Keratinocyte (primary cell): ENCODE data around the gene FRMPD2.

Source experiments
- EZH2 ChIP-seq: IDR thresholded peaks from one replicate; pipeline ENCODE4 v1.6.1; 2012; ENCODE audit warnings: inconsistent platforms, mild to moderate bottlenecking, low read length, moderate library complexity
- TF ChIP-seq, protein P1 (sequence below), 3 experiments: IDR thresholded peaks in 1 of 3; conservative IDR thresholded peaks in 1 of 3; optimal IDR thresholded peaks in 1 of 3; 2 replicates in 2 of 3; 3 replicates in 1 of 3; pipeline versions ENCODE3 to v1.5.1; 2011; ENCODE audit warnings: low read length in 3 of 3, mild to moderate bottlenecking in 3 of 3, moderate library complexity in 2 of 3, control low read depth in 1 of 3, inconsistent platforms in 1 of 3; ENCODE audit not compliant: insufficient read depth in 2 of 3; ENCODE audit errors: extremely low read depth in 1 of 3

DNA sequence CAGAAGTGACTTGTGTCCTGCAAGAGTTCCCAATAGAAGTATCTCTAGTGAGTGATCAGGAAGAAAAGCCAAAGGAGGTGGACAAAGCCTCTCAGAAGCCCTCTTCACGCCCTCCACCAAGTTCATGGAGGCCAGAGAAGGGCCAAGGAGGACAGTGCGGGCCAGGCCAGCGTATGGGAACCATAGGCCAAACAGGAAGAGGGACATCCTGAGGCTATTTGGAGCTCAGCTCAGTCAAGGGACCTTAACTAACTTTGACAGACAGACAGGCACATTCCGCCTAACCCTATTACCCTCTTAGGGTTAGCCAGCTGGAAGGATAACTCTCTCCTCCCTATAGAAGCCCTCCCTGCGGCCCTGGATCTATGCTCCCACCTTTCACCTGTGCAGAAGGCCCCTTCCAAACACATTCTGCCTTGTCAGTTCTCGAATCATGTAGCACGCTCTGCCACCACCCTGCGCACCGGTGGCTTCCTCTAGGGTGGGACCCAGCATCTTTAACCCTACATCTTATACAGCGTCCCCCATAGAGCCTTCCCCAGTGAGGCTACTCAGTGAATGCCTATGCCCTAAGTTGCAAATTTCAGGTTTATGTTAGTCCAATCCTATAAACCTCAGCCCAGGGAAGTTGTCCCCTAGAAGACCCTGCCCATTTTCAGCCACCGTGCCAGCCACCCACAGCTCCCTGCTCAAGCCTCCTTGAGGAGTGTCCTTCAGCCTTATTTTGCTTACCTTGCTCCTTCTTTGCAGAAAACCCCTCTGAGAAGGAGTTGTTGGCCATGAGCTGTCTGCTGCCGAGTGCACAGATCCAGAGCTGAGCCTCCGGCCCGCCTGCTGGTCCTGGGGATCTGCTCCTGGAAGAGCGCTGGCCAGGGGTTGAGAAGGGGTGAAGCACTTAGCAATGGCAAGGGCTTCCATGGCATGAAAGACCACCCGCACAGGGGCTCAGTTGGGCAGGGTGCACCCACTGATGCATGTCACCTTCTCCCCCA lies 36.9 kb downstream of the FRMPD2 start:
- TF ChIP-seq, protein P1, sequence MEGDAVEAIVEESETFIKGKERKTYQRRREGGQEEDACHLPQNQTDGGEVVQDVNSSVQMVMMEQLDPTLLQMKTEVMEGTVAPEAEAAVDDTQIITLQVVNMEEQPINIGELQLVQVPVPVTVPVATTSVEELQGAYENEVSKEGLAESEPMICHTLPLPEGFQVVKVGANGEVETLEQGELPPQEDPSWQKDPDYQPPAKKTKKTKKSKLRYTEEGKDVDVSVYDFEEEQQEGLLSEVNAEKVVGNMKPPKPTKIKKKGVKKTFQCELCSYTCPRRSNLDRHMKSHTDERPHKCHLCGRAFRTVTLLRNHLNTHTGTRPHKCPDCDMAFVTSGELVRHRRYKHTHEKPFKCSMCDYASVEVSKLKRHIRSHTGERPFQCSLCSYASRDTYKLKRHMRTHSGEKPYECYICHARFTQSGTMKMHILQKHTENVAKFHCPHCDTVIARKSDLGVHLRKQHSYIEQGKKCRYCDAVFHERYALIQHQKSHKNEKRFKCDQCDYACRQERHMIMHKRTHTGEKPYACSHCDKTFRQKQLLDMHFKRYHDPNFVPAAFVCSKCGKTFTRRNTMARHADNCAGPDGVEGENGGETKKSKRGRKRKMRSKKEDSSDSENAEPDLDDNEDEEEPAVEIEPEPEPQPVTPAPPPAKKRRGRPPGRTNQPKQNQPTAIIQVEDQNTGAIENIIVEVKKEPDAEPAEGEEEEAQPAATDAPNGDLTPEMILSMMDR (optimal IDR thresholded peaks at IDR 0.05 in 1 of 3, IDR thresholded peaks at IDR 0.05 in 1 of 3, conservative IDR thresholded peaks at IDR 0.05 in 1 of 3; ENCODE audit: extremely low read depth in 1 of 3, insufficient read depth in 2 of 3, low read length in 3 of 3) = no peak
- no peak for TF ChIP-seq EZH2
